Measurements from ENCODE around the gene OR4K13. TPM values are rescaled to one million over a fixed set of nuclear protein-coding genes. Genes with fewer than 3 reads are reported as not detected.

OR4K13 gene
- total and polyA plus RNA-seq, 4 donors = not detected

- Histone ChIP-seq H3K4me3 (ENCODE audit: low read depth, low read length) (no peak overlapping the region), H3K27me3 (ENCODE audit: control insufficient read depth, insufficient read depth, low read length) (no peaks in the 10 kb centered on the region), H3K4me1 (ENCODE audit: control insufficient read depth, insufficient read depth, low read length) (no peaks in the 10 kb centered on the region), H3K9me3 (ENCODE audit: control insufficient read depth, insufficient read depth, low read length) (peaks cover 3% of the 10 kb centered on the region), H3K36me3 (ENCODE audit: control insufficient read depth, insufficient read depth, low read length) (no peaks in the 10 kb centered on the region), H3K27ac (ENCODE audit: low read depth, low read length) (no peak overlapping the region)
- 79% methylated on average over 2 of the region's 2 CpGs for WGBS (ENCODE audit: insufficient coverage)
- DNase-seq (ENCODE audit: low read depth in 4 of 6, low spot score in 6 of 6) = no peak
Measured at GRCh38 chr14:19993438-19993837, 42.4 kb downstream of the OR4K13 start.

Other genes with a start within 250 kb of the OR4K13 start
- gene OR4N2, start 232.3 kb downstream of the OR4K13 start, total RNA-seq = not detected
- not detected for gene OR4N2, start 232.3 kb downstream of the OR4K13 start, polyA plus RNA-seq (ENCODE audit: insufficient read length in 2 of 2)
- gene OR4K2, start 160.9 kb downstream of the OR4K13 start, total RNA-seq = not detected
- not detected for gene OR4K2, start 160.9 kb downstream of the OR4K13 start, polyA plus RNA-seq (ENCODE audit: insufficient read length in 2 of 2)
- gene OR4K5, start 115.4 kb downstream of the OR4K13 start, total RNA-seq = not detected
- not detected for gene OR4K5, start 115.4 kb downstream of the OR4K13 start, polyA plus RNA-seq (ENCODE audit: insufficient read length in 2 of 2)
- gene OR4K1, start 105.1 kb downstream of the OR4K13 start, total RNA-seq = not detected
- gene OR4K1, start 105.1 kb downstream of the OR4K13 start, polyA plus RNA-seq (ENCODE audit: insufficient read length in 2 of 2) = not detected
- not detected for gene OR4K15, start 60.4 kb downstream of the OR4K13 start, total RNA-seq
- not detected for gene OR4K15, start 60.4 kb downstream of the OR4K13 start, polyA plus RNA-seq (ENCODE audit: insufficient read length in 2 of 2)
- gene OR4Q2, start 33.9 kb downstream of the OR4K13 start, total RNA-seq = not detected
- not detected for gene OR4Q2, start 33.9 kb downstream of the OR4K13 start, polyA plus RNA-seq (ENCODE audit: insufficient read length in 2 of 2)
- gene OR4K14, start 16.7 kb downstream of the OR4K13 start, total RNA-seq = not detected
- gene OR4K14, start 16.7 kb downstream of the OR4K13 start, polyA plus RNA-seq (ENCODE audit: insufficient read length in 2 of 2) = not detected
- not detected for gene OR4L1, start 24.0 kb upstream of the OR4K13 start, total RNA-seq
- gene OR4L1, start 24.0 kb upstream of the OR4K13 start, polyA plus RNA-seq (ENCODE audit: insufficient read length in 2 of 2) = not detected
- gene OR4K17, start 74.7 kb upstream of the OR4K13 start, total RNA-seq = not detected
- gene OR4K17, start 74.7 kb upstream of the OR4K13 start, polyA plus RNA-seq (ENCODE audit: insufficient read length in 2 of 2) = under 1 TPM in 1 of 2 donors, not detected in 1; 0.06 TPM
- not detected for gene OR4N5, start 102.8 kb upstream of the OR4K13 start, total RNA-seq
- not detected for gene OR4N5, start 102.8 kb upstream of the OR4K13 start, polyA plus RNA-seq (ENCODE audit: insufficient read length in 2 of 2)
- gene OR11G2, start 154.9 kb upstream of the OR4K13 start, total RNA-seq = not detected
- gene OR11G2, start 154.9 kb upstream of the OR4K13 start, polyA plus RNA-seq (ENCODE audit: insufficient read length in 2 of 2) = under 1 TPM in 1 of 2 donors, not detected in 1; 0.05 TPM
- not detected for gene OR11H6, start 187.7 kb upstream of the OR4K13 start, total RNA-seq
- gene OR11H6, start 187.7 kb upstream of the OR4K13 start, polyA plus RNA-seq (ENCODE audit: insufficient read length in 2 of 2) = not detected
- gene OR11H7, start 192.9 kb upstream of the OR4K13 start, total RNA-seq = not detected
- gene OR11H7, start 192.9 kb upstream of the OR4K13 start, polyA plus RNA-seq (ENCODE audit: insufficient read length in 2 of 2) = under 1 TPM; 0.27 to 0.33 TPM
- not detected for gene OR11H4, start 203.2 kb upstream of the OR4K13 start, total RNA-seq
- not detected for gene OR11H4, start 203.2 kb upstream of the OR4K13 start, polyA plus RNA-seq (ENCODE audit: insufficient read length in 2 of 2)

Measured in spinal cord (tissue), 10 donors.